UCSD-AML1 (cell line): ENCODE data around the gene CACNA2D3.

Experiments
- DNase-seq: peaks from one replicate; lab custom pipeline; 2025; ENCODE audit not compliant: unreplicated experiment; lab: John Stamatoyannopoulos, UW

The CACNA2D3 gene

GRCh38 chr3:55014081-55014480, 891.7 kb downstream of the CACNA2D3 start:
- no peak for DNase-seq

DNA sequence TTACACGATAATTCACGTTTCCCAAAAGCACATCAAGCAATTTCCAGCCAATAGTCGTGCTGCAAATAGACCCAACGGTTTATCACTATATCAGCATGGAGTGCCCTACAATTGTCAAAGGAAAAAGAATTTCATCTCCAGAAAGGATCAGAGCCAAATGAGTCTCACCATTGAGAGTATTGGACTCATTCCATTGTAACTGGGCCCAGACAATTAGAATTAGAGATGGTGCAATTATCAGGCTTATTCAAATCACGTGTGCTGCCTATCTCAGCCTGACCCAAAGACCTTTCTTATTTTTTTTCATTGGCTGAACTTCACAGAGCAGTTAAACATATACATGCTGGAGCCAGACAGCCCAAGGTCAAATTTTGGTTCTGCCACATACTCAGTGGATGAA, 892.6 kb downstream of the CACNA2D3 start:
- DNase-seq: no peak

- no peak for DNase-seq
Measured at GRCh38 chr3:55017876-55018275, 895.5 kb downstream of the CACNA2D3 start.

DNA sequence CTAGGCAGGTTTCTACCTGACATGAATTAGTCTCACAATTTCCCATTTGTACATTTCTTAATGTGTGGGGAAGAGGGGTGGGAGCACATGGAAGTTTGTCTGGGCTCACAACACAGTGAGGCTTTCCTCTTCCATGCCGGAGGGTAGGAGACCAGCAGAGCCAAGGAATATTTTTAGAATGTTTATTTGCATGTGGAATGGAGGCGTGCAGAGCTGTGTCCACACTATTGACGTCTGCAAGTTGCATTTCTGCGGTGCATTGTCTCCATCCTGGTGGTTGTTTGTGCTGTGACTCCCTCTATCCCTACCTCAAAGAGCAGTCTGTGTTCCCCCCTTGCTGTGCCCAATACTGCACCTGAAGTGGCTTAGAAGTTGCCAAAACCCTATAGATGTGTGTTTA, 908.6 kb downstream of the CACNA2D3 start:
- DNase-seq: no peak

DNA sequence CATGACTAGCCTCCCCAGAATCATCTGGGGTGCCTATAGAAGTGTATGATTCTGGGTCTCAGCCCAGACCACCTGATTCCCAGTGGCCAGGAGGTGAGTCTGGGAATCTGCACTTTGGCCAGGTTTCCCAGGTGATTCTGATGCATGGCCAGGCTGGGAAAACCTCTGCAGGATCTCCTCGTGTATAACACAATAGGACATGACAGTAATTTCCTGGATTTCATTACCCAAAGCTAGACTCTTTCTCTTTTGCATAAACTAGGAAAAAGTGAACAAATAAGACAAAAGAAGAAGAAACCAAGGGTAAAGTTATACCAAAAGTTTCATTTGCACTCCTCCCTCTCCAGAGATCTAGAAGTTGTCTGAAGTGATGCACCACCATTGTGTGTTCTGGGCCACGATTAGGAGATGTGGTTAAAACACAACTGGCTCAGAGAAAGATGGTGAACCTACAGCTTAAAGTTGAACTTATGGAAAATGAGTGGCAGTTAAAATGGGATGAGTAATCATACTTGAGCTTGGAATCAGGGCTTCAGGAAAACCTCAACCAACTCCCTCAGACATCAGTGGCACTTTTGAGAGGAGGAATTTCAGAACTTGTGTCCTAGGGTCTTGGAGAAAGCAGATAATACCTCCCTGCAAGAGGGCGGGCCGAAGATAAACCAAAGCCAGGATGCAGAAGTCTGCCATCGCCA, 914.7 kb downstream of the CACNA2D3 start:
- DNase-seq: no peak

GRCh38 chr3:55042591-55042990, 920.2 kb downstream of the CACNA2D3 start:
- no peak for DNase-seq

GRCh38 chr3:55044486-55044885, 922.1 kb downstream of the CACNA2D3 start:
- DNase-seq: no peak

DNA sequence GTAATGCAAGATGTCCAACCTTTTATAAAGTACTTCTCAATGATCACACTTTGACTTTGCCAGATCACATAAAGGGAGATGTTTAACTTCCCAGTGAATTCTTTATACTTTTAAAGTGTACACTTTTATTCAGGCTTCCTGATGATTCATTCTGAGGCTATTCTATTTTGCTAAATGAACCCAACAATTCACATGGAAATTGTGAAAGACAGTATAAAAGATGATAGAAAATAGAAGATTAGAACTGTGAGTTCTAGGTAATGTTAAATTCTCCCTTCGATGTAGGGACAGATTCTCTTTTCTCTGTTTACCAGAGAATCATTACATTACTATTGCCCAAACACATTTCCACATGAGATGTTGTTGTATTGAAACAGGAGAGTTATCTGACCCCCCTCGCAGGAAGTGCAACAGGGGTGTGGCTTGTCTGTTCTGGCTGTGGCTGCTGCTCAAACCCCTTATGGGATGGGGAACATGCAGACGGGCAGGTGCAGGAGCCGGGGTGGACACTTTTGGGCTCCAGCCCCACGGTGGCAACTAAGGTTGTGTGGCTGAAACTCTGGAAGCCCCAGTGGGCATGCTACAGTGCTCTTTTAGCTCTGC, 936.8 kb downstream of the CACNA2D3 start:
- no peak for DNase-seq

DNA sequence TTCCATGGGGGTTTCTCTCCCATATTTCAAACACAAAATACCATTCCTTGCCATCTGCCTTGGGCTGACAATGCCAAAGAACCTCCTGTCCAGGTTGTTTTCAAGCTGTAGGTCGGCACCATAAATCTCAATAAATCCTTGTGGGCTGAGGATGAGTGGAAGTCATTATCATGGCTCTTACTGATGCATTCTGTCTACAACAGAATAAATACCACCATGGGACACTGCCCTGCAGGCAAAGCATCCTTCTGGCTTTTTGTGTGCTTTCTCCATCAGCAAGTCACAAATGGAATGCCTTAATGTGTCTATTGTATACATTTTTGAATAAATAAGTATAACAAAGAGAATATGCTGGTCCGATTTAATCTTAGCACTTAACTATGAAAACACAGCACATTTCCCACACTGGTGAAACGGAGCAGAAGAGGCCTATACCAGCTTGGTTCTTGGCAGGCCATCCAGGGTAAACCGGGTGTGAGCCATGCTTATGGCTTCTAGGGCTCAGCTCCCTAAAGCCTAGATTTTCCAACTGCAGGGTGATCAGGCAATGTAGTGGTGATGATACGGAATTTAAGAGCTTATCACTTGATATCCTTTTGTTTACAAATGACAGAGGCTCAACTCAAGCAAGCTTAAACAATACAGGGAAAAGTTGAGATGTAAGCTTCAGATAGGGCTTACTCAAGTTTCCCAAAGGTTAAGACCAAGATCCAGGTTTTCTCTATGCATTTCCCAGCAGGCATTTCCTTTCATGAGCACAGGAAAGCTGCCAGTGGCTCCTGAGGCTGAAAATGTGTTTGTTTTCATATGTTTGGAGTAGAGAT, 938.8 kb downstream of the CACNA2D3 start:
- no peak for DNase-seq

DNA sequence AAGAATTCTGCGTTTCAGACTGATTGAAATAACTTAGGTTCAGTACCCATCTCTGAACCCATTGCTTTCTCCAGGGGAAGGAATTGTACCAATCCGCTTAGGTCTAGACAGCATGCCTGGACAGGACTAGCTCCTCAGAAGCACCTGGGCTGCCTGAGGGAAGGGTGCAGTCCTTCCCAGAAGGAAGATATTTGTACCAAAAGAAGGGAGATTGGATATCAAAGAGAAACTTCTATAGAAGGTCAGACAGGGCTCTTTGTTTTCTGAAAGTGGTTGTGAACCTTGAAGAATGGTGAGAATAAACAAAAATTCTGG, 939.3 kb downstream of the CACNA2D3 start:
- DNase-seq: no peak

GRCh38 chr3:55064164-55064563, 941.8 kb downstream of the CACNA2D3 start:
- no peak for DNase-seq

- DNase-seq: no peak
Measured at GRCh38 chr3:55065331-55065730, 943.0 kb downstream of the CACNA2D3 start.

DNA sequence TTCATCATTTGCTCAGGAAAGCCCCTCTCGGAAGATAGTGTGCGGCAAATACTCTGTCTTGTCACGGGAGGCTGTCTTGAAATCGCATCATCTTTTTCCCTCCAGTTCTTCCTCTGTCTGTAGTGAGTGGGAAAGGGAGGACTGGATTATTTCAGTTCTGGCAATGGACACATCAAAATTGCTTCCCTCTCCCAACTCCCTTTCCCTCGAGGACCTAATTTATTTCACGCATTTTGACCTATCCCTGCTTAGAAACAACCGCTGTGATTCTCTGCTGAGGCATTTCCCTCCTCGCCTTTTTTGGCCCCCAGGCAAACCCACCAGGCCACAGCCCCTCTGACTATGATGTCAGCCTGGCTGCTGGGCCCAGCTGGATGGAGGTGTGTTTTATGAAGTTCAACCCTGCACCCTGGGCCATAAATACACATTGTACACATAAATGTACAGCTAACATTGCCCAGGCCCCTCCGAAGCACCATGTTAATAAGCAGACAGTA, 944.2 kb downstream of the CACNA2D3 start:
- DNase-seq: no peak

DNA sequence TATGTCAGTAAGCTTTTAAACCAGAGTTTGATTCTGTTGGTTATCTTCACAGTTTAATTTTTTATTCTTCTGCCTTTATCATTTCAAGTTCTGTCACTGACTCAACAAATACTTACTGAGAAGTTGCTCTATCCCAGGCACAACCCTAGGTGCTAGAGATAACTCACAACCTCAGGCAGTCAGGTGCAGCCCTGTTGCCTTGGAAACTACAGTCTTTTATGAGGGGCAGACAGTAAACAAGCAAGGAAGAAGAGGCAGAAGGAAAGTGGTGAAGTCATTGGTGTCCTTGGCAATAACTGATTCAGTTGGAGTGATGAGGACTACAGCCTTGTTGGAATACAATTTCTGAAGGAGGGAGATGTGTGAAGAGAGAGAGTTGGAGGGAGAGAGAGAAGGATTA, 947.6 kb downstream of the CACNA2D3 start:
- DNase-seq: no peak

- no peak for DNase-seq
Measured at GRCh38 chr3:55074796-55075195, 952.4 kb downstream of the CACNA2D3 start.

DNA sequence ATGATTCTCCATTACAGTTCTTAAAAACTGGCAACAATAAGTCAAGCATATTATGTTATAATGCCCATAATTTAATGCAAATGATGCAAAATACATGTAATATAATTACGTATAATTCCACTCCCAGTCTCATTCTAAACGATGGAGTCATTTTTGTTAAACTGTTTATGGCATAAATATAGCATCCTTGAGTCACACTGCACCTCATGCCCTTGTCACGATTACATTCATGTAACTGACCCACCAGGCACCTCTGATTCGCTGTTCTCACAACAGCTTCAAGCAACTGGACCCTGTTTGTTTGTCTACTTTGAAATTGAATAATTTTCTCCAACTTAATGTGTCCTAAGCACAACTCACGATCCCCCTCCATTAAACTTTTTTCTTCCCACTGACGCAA, 953.5 kb downstream of the CACNA2D3 start:
- no peak for DNase-seq

- DNase-seq: no peak
Measured at GRCh38 chr3:55077726-55078125, 955.4 kb downstream of the CACNA2D3 start.

GRCh38 chr3:55078876-55079275, 956.5 kb downstream of the CACNA2D3 start:
- DNase-seq: no peak

- DNase-seq: no peak
Measured at GRCh38 chr3:55085231-55085630, 962.9 kb downstream of the CACNA2D3 start.

GRCh38 chr3:55089211-55089610, 966.9 kb downstream of the CACNA2D3 start:
- no peak for DNase-seq

DNA sequence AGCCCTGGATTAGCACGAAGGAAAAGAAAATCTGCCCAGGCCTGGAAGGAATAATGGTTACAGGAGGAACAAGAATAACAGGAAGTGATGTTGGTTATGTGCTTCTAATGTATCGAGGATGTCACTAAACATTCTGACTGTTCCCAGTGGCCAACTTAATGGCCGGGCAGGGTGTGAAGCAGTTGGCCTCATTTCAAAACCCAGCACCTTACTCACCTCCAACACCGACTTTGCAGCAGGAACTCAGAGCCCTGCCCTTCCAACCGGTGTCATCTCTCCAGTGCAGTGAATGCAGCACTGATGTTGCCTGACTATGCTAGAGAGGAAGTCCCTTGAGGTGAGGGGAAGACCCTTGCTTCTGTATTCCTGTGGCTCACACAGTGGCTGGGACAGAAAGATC, 967.9 kb downstream of the CACNA2D3 start:
- no peak for DNase-seq

DNA sequence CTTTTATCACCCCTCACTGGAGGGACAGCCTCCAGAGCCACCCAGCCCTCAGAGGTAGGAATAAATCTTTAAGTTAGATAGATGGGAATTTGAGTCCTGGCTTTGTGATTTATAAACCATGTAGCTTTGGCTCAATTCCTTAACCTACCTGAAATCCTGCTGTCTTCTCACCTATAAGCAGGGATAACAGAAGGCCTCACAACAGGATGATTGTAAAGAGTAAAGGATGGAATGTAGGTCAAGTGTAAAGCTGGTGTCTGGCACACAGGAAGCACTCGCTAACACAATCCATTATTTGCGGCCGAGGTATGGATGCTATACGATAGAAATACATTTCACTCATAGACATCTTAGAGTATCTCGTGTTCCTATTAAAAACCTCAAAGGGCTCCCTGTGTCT, 968.4 kb downstream of the CACNA2D3 start:
- no peak for DNase-seq
